Spleen (tissue), 11 donors: Measurements from ENCODE around the gene GSTA3. TPM values are rescaled to one million over a fixed set of nuclear protein-coding genes. Genes with fewer than 3 reads are reported as not detected.
"Not testable (repeated sequence)": the region's sequence is repeated elsewhere in the genome, so short reads cannot be mapped to it uniquely, and the experiment has no call there.

ENCODE experiments used
- DNase-seq: peaks from one replicate; pipeline ENCODE4 v3.0.0-alpha.2; 2020
- H3K27ac ChIP-seq, 8 donors: fragments of 200-600 bp; sonication (generic) in 7 of 8; 1 replicate in 4 of 8; 2 replicates in 4 of 8; pipeline versions ENCODE4 v1.5.0 to v1.8.0; 2016 to 2021; ENCODE audit warnings: inconsistent platforms in 4 of 8, mild to moderate bottlenecking in 4 of 8, moderate library complexity in 1 of 8
- H3K27me3 ChIP-seq, 7 donors: fragments of 200-600 bp; sonication (generic) in 6 of 7; replicated peaks in 1 of 7; 1 replicate in 4 of 7; 2 replicates in 3 of 7; pipeline versions ENCODE4 v1.5.0 to v1.8.0; 2016 to 2021; ENCODE audit warnings: inconsistent platforms in 3 of 7, mild to moderate bottlenecking in 1 of 7
- H3K36me3 ChIP-seq, 6 donors: fragments of 200-600 bp; sonication (generic) in 5 of 6; 1 replicate in 4 of 6; 2 replicates in 2 of 6; pipeline versions ENCODE4 v1.5.0 to v1.8.0; 2016 to 2021; ENCODE audit warnings: inconsistent platforms in 2 of 6
- H3K4me1 ChIP-seq, 6 donors: fragments of 200-600 bp; sonication (generic) in 5 of 6; 1 replicate in 3 of 6; 2 replicates in 3 of 6; pipeline versions ENCODE4 v1.5.0 to v1.8.0; 2016 to 2021; ENCODE audit warnings: inconsistent platforms in 3 of 6
- H3K4me3 ChIP-seq, 8 donors: fragments of 200-600 bp; sonication (generic) in 7 of 8; 1 replicate in 4 of 8; 2 replicates in 4 of 8; pipeline versions ENCODE4 v1.5.0 to v1.8.0; 2016 to 2021; ENCODE audit warnings: inconsistent platforms in 4 of 8, mild to moderate bottlenecking in 4 of 8, moderate library complexity in 2 of 8
- H3K9me3 ChIP-seq, 8 donors: fragments of 200-600 bp; sonication (generic) in 7 of 8; 1 replicate in 4 of 8; 2 replicates in 4 of 8; pipeline versions ENCODE4 v1.5.0 to v1.8.0; 2016 to 2021; ENCODE audit warnings: inconsistent platforms in 4 of 8
- POLR2A ChIP-seq, 3 donors: fragments of 450-650 bp; IDR thresholded peaks; one replicate each; pipeline ENCODE4 v1.5.1; 2017; ENCODE audit warnings: antibody characterized with exemption in 3 of 3, mild to moderate bottlenecking in 1 of 3
- POLR2AphosphoS5 ChIP-seq, 3 donors: sonication (generic); formaldehyde crosslinking; IDR thresholded peaks; one replicate each; pipeline ENCODE4 v1.5.1; 2017; ENCODE audit warnings: antibody characterized with exemption in 3 of 3
- WGBS, 5 donors: extraction: QIAGEN DNeasy Blood & Tissue Kit in 3 of 5; methylation state at CpG; one replicate each; pipeline versions ENCODE4 v1.1.5 to v1.1.7; 2013 to 2018; 5-methylcytosine and 5-hydroxymethylcytosine counted together
- intact Hi-C: fragments of 100-400 bp; cut with DNase I; formaldehyde crosslinking; loops from one replicate; pipeline ENCODE4 v1.15.0; 2023; ENCODE audit warnings: low total_unique reads
- polyA plus RNA-seq, 3 donors: library from polyadenylated mRNA; stranded (reverse); fragments of 200-250 nt; gene quantifications; one replicate each; pipeline ENCODE4 v1.2.1, GENCODE V29; 2013
- total RNA-seq, 7 donors: library from RNA; depleted of rRNA in 3 of 7; stranded (reverse); fragments of >200 nt in 3 of 7; fragmentation: NEBNext Ultra II Directional in 4 of 7; extraction: Animal tissue kit (Norgen Biotek cat#: 25700) in 4 of 7; gene quantifications; one replicate each; pipeline versions ENCODE4 v1.1.0 to v1.2.1, GENCODE V29; 2016 to 2021
- TF ChIP-seq, protein P1 (sequence below), 11 experiments: fragments of 200-600 bp in 7 of 11; fragments of 450-650 bp in 4 of 11; sonication (generic) in 4 of 11; IDR thresholded peaks in 8 of 11; conservative IDR thresholded peaks in 3 of 11; 1 replicate in 7 of 11; 2 replicates in 4 of 11; pipeline versions ENCODE4 v1.4.0 to v1.8.0; 2016 to 2021; ENCODE audit warnings: antibody characterized with exemption in 11 of 11, inconsistent platforms in 4 of 11, mild to moderate bottlenecking in 1 of 11
- donor health status: healthy with polysubstance abuse.
- donor health status: DM: no; HTN: no; CAD: no; lungs with moderate emphysema.
- donor health status: DM: no; HTN: no; CAD: no.
- donor health status: Bipolar disorder and iron deficiency.
- donor health status: healthy.
- donor health status: DM: no; HTN: no; CAD: no.
- donor health status: DM: yes; HTN: yes; CAD: no.

The GSTA3 gene
- total and polyA plus RNA-seq, 10 donors, result not detected

DNA sequence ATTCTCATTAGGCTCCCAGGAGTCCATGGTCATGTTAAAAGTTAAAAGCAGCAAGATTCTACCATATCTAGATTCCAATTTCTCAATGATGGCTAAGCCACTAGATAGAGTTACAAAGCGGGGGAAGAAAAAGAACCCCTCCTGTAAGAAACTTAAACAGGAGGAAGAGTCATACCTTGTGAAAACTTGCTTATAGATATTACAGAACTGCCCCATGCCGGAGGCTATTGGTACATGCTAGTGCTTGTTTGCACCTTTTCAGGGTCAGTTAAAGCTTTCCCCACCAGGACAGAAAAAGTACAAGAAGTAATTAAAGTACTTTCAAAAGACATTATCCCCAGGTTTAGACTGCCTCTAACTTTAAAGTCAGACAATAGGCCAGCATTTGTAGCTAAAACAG is 15.5 kb upstream of the GSTA3 start:
- 85 to 96% (median 93%) methylated on average over 2 of the region's 2 CpGs for WGBS, 5 donors
- Histone ChIP-seq H3K4me1 (no peaks in the 10 kb centered on the region), H3K9me3 (no peaks in the 10 kb centered on the region), H3K4me3 (no peak overlapping the region), H3K36me3 (no peaks in the 10 kb centered on the region), H3K27me3 (no peaks in the 10 kb centered on the region), H3K27ac (no peak overlapping the region)
- TF ChIP-seq POLR2A (IDR thresholded peaks at IDR 0.05) (no peak), POLR2AphosphoS5 (IDR thresholded peaks at IDR 0.05) (no peak)
- TF ChIP-seq, protein P1, sequence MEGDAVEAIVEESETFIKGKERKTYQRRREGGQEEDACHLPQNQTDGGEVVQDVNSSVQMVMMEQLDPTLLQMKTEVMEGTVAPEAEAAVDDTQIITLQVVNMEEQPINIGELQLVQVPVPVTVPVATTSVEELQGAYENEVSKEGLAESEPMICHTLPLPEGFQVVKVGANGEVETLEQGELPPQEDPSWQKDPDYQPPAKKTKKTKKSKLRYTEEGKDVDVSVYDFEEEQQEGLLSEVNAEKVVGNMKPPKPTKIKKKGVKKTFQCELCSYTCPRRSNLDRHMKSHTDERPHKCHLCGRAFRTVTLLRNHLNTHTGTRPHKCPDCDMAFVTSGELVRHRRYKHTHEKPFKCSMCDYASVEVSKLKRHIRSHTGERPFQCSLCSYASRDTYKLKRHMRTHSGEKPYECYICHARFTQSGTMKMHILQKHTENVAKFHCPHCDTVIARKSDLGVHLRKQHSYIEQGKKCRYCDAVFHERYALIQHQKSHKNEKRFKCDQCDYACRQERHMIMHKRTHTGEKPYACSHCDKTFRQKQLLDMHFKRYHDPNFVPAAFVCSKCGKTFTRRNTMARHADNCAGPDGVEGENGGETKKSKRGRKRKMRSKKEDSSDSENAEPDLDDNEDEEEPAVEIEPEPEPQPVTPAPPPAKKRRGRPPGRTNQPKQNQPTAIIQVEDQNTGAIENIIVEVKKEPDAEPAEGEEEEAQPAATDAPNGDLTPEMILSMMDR (IDR thresholded peaks at IDR 0.05 in 8 of 11, conservative IDR thresholded peaks at IDR 0.05 in 3 of 11), result no peak
- intact Hi-C loops, result no loop called here
- DNase-seq, result no peak

DNA sequence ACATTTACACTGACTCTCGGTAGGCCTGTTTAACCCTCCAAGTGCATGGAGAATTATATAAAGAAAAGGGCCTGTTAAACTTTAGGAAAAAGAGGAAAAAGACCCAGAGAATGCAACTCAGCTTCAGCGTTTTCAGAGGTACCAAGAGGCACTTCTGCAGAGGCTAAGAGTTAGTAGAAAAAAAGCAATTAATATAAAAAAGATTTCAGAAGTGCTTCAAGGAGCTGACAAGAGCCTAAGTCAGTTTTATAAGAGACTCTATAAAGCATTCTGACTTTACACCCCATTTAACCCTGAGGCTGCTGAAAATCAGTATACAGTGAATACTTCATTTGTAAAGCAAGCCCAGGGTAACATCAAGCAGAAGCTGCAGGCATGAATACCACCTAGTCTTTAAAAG is 14.2 kb upstream of the GSTA3 start:
- H3K27me3 ChIP-seq, intact Hi-C loops, DNase-seq, H3K4me1 ChIP-seq, H3K27ac ChIP-seq, H3K4me3 ChIP-seq, H3K9me3 ChIP-seq, H3K36me3 ChIP-seq: not testable (repeated sequence)
- WGBS, 5 donors, result 67 to 81% (median 73%) methylated on average over 2 of the region's 2 CpGs

DNA sequence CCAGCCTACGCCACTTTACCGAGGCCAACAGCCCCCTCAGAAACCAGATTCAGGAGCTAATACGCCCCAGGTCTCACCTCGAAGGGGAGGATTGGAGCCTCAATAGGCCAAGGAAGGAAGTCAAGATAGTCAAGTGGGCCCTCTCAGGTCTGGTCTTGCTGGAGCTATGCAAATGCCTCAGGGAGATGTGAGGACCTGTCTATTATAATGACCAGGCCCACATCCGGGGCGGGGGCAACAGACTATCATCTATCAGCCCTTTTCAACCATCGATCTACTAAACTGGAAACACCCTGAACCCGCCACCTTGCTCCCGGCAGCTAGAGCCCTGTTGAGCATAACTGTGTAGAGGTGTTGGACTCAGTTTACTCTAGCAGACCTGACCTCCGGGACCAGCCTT is 12.7 kb upstream of the GSTA3 start:
- 83 to 94% (median 91%) methylated on average over 8 to 10 of the region's 10 CpGs for WGBS, 5 donors
- no peaks in the 10 kb centered on the region for H3K9me3 ChIP-seq
- H3K36me3 ChIP-seq, result no peaks in the 10 kb centered on the region
- TF ChIP-seq POLR2AphosphoS5 (IDR thresholded peaks at IDR 0.05) (no peak), POLR2A (IDR thresholded peaks at IDR 0.05) (no peak)
- TF ChIP-seq, protein P1 (IDR thresholded peaks at IDR 0.05 in 8 of 11, conservative IDR thresholded peaks at IDR 0.05 in 3 of 11), result no peak
- H3K4me1 ChIP-seq, result no peaks in the 10 kb centered on the region
- no peaks in the 10 kb centered on the region for H3K27me3 ChIP-seq
- no peak for DNase-seq
- intact Hi-C loops, result no loop called here
- H3K4me3 ChIP-seq, result no peak overlapping the region
- no peak overlapping the region for H3K27ac ChIP-seq

DNA sequence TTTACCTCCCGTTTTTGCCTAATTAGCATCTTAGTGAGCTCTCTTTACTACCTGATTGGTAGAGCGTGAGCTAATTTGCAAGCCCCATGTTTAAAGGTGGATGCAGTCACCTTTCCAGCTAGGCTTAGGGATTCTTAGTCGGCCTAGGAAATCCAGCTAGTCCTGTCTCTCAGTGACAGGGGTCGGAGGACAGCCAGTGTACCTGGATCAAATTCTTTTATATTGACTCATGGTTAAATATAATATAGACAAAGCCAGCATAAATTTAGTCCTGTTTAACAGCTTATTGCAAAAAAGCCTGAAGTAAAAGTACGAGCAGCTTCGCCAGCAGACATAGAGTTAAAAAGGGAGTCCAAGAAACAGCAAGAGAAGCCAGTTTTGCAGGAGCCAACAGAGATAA is 12.2 kb upstream of the GSTA3 start:
- no peaks in the 10 kb centered on the region for H3K36me3 ChIP-seq
- TF ChIP-seq, protein P1 (IDR thresholded peaks at IDR 0.05 in 8 of 11, conservative IDR thresholded peaks at IDR 0.05 in 3 of 11), result no peak
- TF ChIP-seq POLR2AphosphoS5 (IDR thresholded peaks at IDR 0.05) (no peak), POLR2A (IDR thresholded peaks at IDR 0.05) (no peak)
- intact Hi-C loops, result no loop called here
- DNase-seq, result no peak
- no peaks in the 10 kb centered on the region for H3K4me1 ChIP-seq
- H3K9me3 ChIP-seq, result no peaks in the 10 kb centered on the region
- H3K27ac ChIP-seq, result no peak overlapping the region
- H3K27me3 ChIP-seq, result no peaks in the 10 kb centered on the region
- 90 to 96% (median 93%) methylated on average over 6 of the region's 6 CpGs for WGBS, 5 donors
- H3K4me3 ChIP-seq, result no peak overlapping the region

DNA sequence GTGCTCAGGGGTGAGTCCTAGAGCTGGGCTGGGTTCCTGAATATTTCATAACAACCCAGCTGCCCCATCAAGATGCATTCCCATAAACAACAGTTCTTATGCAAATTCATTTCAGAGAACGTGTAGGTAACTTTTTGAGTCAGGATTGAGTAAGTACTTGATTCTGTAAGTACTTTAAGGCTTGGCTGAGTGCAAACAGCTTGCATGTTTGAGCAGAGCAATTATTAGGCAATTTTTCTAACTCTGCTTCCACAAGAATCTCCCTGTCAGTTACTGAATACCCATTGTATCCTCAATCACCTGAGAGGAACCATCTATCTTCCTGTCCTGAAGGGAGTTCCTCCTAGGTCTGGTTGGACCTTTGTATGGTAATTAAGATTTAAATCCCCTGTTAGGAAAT is 10.0 kb upstream of the GSTA3 start:
- H3K4me1 ChIP-seq, H3K36me3 ChIP-seq, H3K27ac ChIP-seq, DNase-seq, H3K27me3 ChIP-seq, H3K4me3 ChIP-seq, H3K9me3 ChIP-seq, intact Hi-C loops: not testable (repeated sequence)
- WGBS, 5 donors, result 24 to 47% (median 32%) methylated on average over 1 of the region's 1 CpG

DNA sequence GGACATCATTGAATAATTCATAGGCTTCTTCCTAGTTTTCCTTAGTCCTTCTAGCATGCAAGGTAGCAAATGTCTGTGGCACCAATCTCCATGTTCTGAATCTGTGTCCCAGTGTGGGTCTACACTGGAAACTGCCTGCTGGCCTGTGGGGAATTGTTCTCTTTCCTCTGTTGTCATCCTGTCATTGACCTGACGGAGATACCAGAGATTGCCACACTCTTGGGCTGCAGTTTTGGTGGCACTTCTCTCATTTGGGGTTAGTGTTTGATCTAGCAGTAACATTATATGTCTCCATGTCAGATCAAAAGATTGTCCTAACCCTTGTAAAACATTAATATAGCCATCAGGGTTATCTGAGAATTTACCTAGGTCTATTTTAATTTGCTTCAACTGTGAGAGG is 9.3 kb upstream of the GSTA3 start:
- H3K27ac ChIP-seq, H3K4me3 ChIP-seq, H3K9me3 ChIP-seq, intact Hi-C loops, H3K4me1 ChIP-seq, DNase-seq, H3K36me3 ChIP-seq, H3K27me3 ChIP-seq: not testable (repeated sequence)
- 40 to 70% (median 57%) methylated on average over 1 of the region's 1 CpG for WGBS, 5 donors

DNA sequence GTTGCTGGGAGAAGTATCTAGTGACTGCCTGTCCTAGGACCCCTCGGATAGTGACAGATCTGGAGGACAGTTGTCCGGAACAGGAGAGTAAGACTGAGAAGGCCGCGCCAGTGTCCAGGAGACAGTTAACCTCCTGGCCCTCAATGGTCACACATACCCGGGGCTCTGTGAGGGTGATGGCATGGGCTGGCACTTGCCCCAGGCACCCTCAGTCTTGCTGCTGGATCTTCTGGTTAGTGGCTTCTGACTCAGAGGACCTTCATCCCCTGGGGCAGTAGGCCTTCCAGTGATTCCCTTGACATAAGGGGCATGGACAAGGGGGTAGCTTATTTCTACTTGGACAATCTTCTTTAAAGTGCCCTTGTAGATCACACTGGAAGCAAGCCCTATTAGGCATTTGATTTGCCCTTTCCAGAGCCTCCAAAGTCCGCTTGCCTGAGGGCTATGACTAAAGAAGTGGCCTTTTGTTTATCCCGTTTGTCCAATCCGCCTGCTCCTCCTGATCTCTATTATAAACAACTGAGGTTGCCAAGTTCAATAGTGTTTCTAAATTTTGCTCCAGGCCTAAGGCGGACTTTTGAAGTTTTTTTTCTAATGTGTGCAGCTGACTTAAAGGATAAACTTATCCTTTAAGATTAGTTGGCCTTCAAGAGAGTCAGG is 8.7 kb upstream of the GSTA3 start:
- H3K27ac ChIP-seq, intact Hi-C loops, H3K4me3 ChIP-seq, H3K4me1 ChIP-seq, DNase-seq, H3K36me3 ChIP-seq, H3K9me3 ChIP-seq, H3K27me3 ChIP-seq: not testable (repeated sequence)
- WGBS, 5 donors, result 77 to 91% (median 86%) methylated on average over 9 of the region's 9 CpGs
